ENCODE data around the gene NSFL1C.

Gene NSFL1C

GRCh38 chr20:1484438-1485116 is 17.9 kb upstream of the NSFL1C start:
- no peak for FAIRE-seq

- no peak for FAIRE-seq
Measured at GRCh38 chr20:1479831-1480595, 13.4 kb upstream of the NSFL1C start.

GRCh38 chr20:1478566-1478965 is 11.9 kb upstream of the NSFL1C start:
- no peak for FAIRE-seq

GRCh38 chr20:1477896-1478490 is 11.3 kb upstream of the NSFL1C start:
- FAIRE-seq = no peak

- no peak for FAIRE-seq
Measured at GRCh38 chr20:1474817-1475603, 8.4 kb upstream of the NSFL1C start.

- no peak for FAIRE-seq
Measured at GRCh38 chr20:1474325-1474724, 7.7 kb upstream of the NSFL1C start.

- FAIRE-seq = no peak
Measured at GRCh38 chr20:1473246-1474220, 6.9 kb upstream of the NSFL1C start.

GRCh38 chr20:1472556-1473245 is 6.1 kb upstream of the NSFL1C start:
- no peak for FAIRE-seq

- FAIRE-seq = no peak
Measured at GRCh38 chr20:1471242-1471641, 4.6 kb upstream of the NSFL1C start.

- peak; percentile 45 for FAIRE-seq
Measured at GRCh38 chr20:1469925-1470571, 3.4 kb upstream of the NSFL1C start.

- FAIRE-seq = no peak
Measured at GRCh38 chr20:1469306-1469905, 2.8 kb upstream of the NSFL1C start.

- no peak for FAIRE-seq
Measured at GRCh38 chr20:1468117-1468624, 1.5 kb upstream of the NSFL1C start.

- no peak for FAIRE-seq
Measured at GRCh38 chr20:1467355-1468116, 887 bp upstream of the NSFL1C start.

- FAIRE-seq = no peak
Measured at GRCh38 chr20:1467082-1467354, 369 bp upstream of the NSFL1C start.

- FAIRE-seq = no peak
Measured at GRCh38 chr20:1465470-1466210, 1.0 kb downstream of the NSFL1C start.

- FAIRE-seq = no peak
Measured at GRCh38 chr20:1463971-1464570, 2.6 kb downstream of the NSFL1C start.

- FAIRE-seq = no peak
Measured at GRCh38 chr20:1462834-1463233, 3.8 kb downstream of the NSFL1C start.

- no peak for FAIRE-seq
Measured at GRCh38 chr20:1462001-1462400, 4.6 kb downstream of the NSFL1C start.

GRCh38 chr20:1460275-1460674 is 6.4 kb downstream of the NSFL1C start:
- no peak for FAIRE-seq

Measured in TTC549 (cell line).